ENCODE results near the gene ZNF582.

DNA sequence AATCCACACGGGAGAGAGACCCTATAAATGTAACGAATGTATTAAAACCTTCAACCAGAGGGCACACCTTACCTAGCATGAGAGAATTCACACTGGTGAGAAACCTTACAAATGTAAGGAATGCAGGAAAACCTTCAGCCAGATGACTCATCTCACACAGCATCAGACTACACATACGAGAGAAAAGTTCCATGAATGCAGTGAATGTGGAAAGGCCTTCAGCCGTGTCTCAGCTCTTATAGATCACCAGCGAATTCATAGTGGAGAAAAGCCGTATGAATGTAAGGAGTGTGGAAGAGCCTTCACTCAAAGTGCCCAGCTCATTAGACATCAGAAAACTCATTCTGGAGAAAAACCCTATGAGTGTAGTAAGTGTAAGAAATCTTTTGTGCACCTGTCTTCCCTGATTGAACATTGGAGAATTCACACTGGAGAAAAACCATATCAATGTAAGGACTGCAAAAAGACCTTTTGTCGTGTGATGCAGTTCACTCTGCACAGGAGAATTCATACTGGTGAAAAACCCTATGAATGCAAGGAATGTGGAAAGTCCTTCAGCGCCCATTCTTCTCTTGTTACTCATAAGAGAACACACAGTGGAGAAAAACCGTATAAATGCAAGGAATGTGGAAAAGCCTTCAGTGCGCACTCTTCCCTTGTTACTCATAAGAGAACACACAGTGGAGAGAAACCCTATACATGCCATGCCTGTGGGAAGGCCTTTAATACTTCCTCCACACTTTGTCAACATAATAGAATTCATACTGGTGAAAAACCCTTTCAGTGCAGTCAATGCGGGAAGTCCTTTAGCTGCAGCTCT lies 16.0 kb downstream of the ZNF582 start:
- TF ChIP-seq YY1 (IDR thresholded peaks at IDR 0.05; ENCODE audit: insufficient read depth, insufficient read length) (no peak), ZNF274 (IDR thresholded peaks at IDR 0.05; ENCODE audit: low read depth, low read length) (peak; percentile 68), SUZ12 (IDR thresholded peaks at IDR 0.05; ENCODE audit: extremely low read depth, insufficient read depth, insufficient read length) (no peak)
